ENCODE data around the gene NEURL1B.
"Not testable (repeated sequence)": the region's sequence is repeated elsewhere in the genome, so short reads cannot be mapped to it uniquely, and the experiment has no call there.

NEURL1B gene

GRCh38 chr5:172600571-172600970 is 40.5 kb upstream of the NEURL1B start:
- no peak overlapping the region for H3K27ac ChIP-seq
- TF ChIP-seq, protein P1, sequence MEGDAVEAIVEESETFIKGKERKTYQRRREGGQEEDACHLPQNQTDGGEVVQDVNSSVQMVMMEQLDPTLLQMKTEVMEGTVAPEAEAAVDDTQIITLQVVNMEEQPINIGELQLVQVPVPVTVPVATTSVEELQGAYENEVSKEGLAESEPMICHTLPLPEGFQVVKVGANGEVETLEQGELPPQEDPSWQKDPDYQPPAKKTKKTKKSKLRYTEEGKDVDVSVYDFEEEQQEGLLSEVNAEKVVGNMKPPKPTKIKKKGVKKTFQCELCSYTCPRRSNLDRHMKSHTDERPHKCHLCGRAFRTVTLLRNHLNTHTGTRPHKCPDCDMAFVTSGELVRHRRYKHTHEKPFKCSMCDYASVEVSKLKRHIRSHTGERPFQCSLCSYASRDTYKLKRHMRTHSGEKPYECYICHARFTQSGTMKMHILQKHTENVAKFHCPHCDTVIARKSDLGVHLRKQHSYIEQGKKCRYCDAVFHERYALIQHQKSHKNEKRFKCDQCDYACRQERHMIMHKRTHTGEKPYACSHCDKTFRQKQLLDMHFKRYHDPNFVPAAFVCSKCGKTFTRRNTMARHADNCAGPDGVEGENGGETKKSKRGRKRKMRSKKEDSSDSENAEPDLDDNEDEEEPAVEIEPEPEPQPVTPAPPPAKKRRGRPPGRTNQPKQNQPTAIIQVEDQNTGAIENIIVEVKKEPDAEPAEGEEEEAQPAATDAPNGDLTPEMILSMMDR (conservative IDR thresholded peaks at IDR 0.05): no peak
- no peak for TF ChIP-seq ZFX (IDR thresholded peaks at IDR 0.05)

DNA sequence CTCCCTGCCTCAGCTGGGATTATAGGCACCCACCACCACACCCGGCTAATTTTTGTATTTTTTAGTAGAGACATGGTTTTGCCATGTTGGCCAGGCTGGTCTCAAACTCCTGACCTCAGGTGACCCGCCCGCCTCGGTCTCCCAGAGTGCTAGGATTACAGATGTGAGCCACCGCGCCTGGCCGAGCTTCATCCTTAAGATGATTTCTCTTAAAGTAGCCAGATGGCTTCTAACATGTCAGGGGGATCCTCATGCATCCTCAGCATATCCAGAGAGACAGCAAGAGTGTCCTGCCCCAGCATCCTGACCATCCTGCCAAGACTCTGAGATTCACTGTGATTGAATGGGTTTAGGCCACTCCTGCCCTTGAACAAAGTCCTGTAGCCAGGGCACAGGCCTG is 39.5 kb upstream of the NEURL1B start:
- H3K27ac ChIP-seq: not testable (repeated sequence)

DNA sequence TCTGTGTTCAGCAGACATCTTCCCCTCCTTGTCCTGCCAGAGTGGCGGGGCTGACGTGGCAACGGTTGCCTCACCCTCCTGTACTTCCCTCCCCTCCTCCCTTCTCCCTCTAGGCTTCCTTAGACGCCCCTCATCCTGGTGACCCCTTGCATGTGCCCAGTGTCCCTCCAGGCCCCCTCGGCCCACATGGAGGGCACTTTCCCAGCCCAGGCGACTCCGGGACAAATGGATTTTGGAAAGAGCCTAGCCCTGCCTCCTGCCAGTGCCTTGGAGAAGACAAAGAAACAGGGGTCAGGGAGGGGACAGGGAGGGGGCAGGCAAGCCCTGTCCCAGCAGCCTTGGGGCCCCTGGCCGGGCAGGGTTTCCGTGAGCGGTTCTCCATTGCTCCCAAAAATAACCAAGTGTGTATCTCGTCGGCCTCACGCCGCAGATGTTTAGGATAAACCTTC is 38.3 kb upstream of the NEURL1B start:
- no peak for TF ChIP-seq ZFX (IDR thresholded peaks at IDR 0.05)
- TF ChIP-seq, protein P1 (conservative IDR thresholded peaks at IDR 0.05): no peak
- no peak overlapping the region for H3K27ac ChIP-seq

GRCh38 chr5:172603251-172603806 is 37.7 kb upstream of the NEURL1B start:
- no peak overlapping the region for H3K27ac ChIP-seq
- TF ChIP-seq, protein P1 (conservative IDR thresholded peaks at IDR 0.05): no peak
- TF ChIP-seq ZFX (IDR thresholded peaks at IDR 0.05): no peak

GRCh38 chr5:172605466-172605865 is 35.6 kb upstream of the NEURL1B start:
- TF ChIP-seq ZFX (IDR thresholded peaks at IDR 0.05): no peak
- TF ChIP-seq, protein P1 (conservative IDR thresholded peaks at IDR 0.05): no peak

DNA sequence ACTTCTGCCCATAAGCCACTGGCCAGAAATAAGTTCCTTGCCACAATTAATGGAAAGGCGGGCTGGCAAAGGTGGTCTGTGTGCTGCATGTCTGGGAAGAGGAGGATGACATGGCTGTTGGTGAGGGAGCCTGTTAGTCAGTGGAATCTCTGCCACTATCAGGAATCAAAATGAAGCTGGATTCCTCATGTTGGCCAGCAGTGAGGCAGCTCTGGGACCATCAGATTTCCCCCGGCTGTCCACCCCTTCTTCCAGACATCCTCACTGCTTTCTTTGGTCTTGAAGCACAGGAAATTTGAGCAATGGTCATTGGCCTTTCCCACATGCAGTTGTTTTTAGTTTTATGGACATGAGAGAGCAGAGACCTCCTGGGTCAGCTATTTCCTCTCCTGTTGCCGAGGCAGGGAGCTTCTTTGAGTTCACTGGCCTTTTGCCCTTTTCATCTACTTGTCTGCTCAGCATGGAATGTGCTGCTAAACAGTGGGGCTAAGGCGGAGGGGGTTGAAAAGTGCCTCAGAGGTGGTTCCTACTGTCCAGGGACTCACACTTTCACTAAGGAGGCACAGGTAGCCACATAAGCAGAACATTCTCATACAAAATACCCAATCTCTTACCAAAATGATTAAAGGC is 34.8 kb upstream of the NEURL1B start:
- no peak overlapping the region for H3K27ac ChIP-seq
- TF ChIP-seq, protein P1 (conservative IDR thresholded peaks at IDR 0.05): no peak
- TF ChIP-seq ZFX (IDR thresholded peaks at IDR 0.05): no peak

More at GRCh38 chr5:172605466-172605865, 35.6 kb upstream of the NEURL1B start:
- no peak overlapping the region for H3K27ac ChIP-seq

DNA sequence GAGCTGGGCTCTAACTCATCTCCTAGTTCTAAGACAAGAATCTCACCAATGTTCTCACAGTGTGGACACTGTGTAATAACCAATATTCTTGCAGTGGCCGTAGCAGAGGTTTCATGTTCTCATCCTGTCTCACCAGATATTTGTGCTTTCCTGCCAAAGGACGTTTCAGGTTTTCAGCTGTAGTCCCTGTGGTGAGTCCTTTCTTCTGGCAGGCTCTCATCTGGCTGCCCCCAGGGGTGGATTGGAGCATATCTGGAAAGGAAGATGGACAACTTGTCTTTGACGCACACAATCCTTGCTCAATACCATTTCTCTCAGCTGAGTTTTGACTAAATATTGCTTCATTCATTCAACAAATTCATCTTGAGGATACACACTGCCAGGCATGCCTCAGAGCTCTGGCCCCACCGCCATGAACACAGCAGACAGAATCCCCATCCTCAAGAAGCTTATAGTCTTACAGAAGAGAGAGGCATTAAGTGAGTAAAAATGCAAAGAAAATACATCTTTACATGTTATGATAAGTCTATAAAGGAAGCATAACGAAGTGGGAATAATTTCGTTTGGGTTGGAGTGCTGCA is 33.8 kb upstream of the NEURL1B start:
- TF ChIP-seq ZFX (IDR thresholded peaks at IDR 0.05): no peak
- TF ChIP-seq, protein P1 (conservative IDR thresholded peaks at IDR 0.05): no peak

More for the DNA sequence above, 33.8 kb upstream of the NEURL1B start:
- no peak overlapping the region for H3K27ac ChIP-seq
